Stromal cell of bone marrow (primary cell): Measurements from ENCODE around the gene IQSEC2.

Experiments used
- DNase-seq: peaks from one replicate; pipeline ENCODE4 v3.0.0-alpha.2; 2012; ENCODE audit warnings: low read depth

IQSEC2 gene

DNA sequence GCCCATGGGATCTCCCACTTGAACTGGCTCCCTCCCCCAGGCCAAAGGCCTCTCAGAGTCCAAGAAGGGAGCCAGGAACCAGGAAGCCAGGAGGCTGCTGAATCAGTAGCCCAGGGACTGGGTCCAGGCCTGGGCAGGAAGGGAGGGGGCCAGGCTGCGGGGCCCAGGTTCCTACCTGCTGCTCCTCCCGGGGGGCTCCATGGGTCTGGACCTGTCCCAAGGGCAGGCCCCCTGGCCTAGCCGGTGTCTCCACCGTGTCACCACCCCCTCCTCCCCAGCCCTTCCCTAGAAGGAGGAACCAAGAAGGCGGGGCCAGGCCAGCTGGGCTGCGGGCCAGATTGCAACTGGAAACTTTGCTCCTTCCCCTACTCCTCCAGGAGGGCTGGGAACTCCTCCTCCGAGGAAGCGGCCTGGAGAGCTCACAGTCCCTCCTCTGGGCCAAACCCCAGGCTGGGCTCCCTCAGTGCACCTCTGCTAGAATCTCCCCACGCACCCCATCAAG lies at the start of gene IQSEC2:
TSS of gene IQSEC2 (minus strand) at position 264 of the 502 bp plus-strand sequence.
- DNase-seq = peak; percentile 75

DNA sequence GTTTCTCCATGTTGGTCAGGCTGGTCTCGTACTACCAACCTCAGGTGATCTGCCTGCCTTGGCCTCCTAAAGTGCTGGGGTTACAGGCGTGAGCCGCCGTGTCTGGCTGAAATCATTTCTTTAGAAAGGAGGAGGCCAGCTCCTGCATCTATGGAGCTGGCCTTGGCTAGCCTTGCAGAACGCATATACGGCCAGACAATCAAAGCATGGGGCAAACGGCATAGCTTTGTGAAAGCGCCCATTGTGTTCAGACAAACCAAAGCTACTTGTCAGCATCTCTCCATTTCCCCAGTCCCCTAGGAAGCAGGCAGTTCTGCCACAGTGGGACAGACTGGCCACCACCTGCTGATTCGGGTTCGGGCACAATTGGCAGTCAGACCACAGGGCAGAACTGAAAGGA lies 48.9 kb upstream of the IQSEC2 start:
- DNase-seq = no peak

DNA sequence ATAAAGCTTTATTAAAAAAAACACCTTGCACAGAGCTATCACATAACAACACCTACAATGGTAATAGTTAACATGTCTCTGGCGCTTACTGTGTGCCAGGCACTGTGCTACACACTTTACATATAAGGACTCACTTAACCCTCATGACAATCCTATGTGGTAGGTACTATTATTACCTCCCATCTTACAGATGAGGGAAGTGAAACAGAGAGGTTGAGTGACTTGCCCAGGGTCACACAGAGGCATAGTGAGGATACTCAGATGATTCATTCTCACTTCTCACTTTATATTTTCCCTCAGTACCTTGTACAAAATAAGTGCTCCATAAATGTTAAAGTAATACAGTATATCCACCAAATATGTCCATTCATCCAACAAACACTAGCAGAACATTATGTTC lies 43.4 kb upstream of the IQSEC2 start:
- DNase-seq = no peak

DNA sequence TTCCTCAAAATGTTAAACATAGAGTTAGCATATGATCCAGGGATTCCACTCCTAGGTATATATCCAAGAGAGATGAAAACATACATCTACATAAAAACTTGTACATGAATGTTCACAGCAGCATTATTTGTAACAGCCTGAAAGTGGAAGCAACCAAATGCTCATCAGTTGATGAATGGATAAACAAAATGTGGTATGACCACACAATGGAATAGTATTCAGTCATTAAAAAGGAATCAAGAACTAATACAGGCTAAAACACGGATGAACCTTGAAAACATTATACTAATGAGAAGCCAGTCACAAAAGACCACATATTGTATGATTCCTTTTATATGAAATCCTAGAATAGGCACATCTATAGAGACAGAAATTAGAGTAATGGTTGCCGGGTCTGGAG lies 42.7 kb upstream of the IQSEC2 start:
- no peak for DNase-seq

DNA sequence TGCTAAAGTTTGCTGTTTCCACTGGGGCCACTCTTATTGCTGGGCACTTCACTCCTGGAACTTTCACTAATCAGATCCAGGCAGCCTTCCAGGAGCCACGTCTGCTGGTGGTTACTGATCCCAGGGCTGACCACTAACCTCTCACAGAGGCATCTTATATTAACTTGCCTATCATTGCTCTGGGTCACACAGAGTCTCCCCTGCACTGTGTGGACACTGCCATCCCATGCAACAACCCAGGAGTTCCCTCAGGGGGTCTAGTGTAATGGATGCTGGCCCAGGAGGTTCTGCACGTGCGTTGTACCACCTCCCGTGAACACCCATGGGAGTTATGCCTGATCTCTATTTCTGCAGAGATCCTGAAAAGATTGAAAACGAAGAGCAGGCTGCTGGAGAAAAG lies 41.8 kb upstream of the IQSEC2 start:
- no peak for DNase-seq

DNA sequence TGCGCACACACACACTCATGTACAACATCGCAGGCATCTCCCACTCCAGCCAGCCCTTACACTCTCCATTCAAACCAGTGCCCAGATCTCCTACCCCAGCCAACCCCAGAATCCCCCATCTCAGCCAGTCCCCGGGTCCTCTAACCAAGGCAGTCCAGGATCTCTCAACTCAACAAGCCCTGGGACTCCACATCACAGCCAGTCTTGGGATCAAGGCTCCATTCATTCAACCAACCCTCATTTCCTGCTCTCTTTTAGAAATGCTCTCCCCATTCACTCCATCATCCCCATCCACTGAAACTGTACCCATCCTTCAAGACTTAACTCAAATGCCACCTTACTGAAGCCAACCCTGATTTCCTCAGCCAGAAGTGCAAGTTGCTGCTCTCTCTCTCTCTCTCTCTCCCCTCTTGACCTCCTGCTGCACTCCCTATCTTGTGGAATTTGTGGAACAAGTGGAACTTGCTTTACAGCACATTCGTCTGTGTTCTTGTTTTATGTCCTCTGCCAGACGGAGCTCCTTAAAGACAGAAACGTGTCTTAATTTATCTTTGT lies 40.6 kb upstream of the IQSEC2 start:
- no peak for DNase-seq

DNA sequence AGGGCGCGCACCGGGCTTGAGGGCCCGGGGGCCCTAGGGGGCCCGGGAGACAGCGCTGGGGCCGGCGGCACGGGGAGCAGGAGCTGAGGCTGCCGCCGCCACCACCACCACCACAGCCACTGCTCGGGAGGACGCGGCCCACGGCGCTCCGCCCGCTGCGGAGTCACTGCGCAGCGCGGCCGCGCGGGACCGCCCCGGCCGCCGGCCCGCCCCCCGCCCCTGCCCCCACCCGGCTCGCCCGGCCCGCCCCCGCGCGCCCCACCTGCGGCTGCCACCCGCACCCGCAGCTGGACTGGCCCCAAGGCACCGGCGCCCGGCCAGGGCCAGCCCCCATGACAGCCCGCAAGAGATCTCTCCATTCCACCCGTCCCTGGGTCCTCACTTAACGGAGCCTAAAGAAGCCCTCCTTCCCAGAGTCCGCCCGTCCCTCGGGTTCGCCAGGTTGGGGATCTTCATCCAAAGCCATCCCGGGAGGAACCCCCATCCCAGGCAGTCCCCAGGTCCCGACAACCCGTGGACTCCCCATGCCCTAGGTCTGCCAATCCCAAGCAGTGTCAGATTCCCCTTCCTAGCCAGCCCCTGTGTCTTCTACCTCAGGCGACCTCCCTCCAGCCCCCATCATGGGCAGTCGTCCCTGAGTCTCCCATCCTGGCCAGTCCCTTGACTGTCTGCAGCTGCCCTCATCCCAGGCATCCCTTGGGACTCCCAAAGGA lies 40.0 kb upstream of the IQSEC2 start:
- DNase-seq = no peak

DNA sequence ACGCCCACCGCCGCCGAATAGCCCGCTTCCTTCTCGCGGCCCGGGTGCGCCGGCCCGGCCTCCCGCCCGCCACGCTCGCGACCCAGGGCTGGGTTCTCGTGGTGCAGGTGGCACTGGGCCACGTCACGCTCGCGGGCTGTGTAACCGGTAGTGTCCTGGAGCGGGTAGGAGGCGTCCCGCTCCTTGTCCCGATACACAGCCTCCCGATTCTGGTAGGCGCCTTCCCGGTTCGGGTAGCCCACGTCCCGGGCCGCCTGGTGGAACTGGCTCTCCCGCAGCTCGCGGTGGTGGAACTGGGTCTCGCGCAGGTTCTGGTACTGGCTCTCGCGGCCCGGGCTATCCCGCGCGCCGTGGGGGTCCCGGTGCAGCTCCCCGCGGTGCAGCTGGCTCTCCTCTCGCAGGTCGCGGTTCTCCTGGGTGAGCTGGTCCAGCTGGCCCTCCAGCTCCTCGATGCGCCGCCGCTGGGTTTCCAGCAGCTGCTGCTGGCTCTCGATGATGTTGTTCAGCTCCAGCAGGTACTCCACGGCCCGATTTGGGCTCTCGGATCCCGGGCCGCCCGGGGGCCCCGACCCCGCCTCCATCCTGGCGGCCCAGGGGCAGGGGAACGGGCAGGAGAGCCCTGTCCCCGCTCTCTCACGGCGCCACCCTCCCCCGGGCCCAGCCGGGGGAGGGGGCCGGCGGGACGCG lies 39.3 kb upstream of the IQSEC2 start:
- DNase-seq = no peak

DNA sequence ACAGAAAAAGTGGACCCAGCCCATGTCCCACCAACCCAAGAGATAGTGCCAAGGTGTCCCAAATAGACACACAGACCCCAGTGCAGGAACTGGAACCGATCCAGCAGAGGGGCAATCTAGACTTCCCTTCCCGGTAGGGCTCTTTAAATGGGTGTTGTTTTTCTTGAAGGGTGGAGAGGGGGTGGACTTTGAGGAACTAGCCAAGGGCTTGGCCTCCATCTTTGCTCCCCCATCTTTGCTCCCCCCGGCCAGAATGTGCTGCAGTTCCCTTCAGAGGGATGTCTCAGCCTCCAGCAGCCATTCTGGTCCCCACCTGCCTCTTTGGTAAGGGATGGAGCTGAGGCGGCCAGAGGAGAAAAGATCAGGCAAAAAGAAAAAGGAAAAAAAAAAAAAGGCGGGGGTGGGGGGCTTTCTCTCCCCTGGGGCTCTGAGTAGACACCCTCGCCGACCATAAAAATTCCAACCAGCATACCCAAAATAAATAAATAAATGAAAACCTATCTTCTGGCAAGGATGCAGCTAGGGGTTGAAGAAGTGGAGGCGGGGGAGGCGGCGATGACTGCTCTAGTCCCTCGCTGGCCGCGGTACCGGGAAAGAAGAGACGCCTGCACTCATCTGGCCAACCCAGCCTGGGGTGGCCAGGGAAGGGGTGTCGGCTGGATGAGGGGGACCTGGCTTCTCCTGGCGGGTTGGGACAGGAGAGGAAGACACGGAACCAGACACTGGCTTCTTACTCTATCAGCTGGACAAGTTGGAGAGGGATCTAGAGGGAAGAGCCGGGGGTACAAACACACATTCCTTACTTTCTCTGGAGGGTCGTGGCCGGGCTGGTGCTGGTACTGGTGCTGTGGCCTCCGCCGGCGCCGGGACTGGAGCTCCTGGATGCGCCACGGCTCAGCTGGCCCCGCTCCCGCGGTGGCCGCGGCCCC lies 38.5 kb upstream of the IQSEC2 start:
- DNase-seq = no peak

DNA sequence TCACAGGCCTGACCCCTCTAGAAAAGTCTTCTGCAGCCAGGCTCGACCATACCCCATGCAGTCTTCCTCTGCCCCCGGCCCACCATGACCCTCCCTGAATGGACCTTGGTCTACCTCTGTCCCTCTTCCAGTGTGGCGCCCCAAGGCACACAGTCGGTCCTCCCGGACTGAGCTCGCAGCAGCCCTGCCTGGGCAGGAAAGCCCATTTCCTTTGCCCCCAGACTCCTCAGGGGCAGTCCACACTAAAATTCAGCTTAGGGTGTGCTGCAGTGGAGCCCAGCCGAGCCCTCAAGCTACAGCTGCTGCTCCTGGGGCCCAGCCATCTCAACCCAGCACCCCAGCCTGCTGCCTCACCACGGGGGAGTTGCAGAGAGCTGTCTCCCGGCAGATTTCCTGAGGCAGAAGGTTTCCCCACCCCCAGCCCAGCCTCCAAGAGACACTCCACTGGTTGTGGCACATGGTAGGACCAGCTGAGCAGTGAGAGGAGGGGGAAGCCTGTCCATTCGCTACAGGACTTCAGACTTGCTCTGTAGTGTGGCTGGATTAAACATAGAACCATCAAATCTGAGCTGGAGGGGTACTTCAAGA lies 37.5 kb upstream of the IQSEC2 start:
- DNase-seq = no peak

DNA sequence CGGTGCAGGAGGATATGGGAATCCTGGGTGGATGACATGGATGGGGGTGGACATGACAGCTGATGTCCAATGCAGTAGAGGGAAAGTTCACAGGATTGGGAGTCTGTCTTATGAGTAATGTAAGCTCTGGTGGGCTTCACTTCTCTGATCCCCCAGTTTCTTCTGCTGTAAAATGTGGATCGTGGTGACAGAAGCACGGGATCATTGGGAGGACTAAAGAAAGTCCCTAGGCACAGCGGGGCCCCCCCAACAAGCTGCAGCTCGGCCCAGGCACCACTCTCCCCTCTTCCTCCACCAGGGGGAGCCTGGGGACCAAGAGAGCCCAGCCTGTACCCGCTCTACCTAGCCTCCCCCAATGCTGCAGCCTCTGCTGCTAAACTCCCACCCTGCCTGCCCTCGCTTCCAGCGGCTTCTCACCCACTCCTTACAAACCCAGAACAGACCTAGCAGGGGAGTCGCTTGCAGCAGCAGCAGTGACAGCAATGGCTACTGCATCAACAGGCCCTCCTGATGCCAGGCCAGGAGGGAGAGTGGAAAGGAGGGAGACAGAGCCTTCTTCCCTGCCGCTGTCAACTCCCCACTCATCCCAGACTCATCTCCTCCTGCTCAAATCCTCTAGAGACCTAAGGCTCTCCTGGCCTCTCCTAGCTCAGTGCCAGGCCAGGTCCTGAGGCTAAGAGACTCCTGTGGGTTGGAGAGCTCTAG lies 36.1 kb upstream of the IQSEC2 start:
- DNase-seq = peak; percentile 18

DNA sequence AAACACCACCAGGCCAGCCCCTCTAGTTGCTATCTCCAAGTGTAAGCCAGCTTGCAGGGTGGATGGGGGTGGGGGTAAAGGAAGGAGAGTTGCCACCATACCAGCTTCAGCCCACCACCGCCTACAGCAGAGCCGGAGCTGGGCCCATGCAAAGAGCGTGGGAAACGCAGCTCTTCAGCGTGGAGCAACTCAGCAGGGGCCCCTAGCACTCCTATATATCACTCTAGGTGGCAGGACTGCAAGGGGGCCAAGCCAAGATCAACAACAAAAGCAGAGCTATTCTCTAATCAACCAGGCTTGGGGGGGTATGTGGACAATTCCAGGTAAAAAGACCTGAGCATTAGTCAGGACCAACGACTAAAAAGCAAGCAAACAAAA lies 35.5 kb upstream of the IQSEC2 start:
- DNase-seq = no peak

DNA sequence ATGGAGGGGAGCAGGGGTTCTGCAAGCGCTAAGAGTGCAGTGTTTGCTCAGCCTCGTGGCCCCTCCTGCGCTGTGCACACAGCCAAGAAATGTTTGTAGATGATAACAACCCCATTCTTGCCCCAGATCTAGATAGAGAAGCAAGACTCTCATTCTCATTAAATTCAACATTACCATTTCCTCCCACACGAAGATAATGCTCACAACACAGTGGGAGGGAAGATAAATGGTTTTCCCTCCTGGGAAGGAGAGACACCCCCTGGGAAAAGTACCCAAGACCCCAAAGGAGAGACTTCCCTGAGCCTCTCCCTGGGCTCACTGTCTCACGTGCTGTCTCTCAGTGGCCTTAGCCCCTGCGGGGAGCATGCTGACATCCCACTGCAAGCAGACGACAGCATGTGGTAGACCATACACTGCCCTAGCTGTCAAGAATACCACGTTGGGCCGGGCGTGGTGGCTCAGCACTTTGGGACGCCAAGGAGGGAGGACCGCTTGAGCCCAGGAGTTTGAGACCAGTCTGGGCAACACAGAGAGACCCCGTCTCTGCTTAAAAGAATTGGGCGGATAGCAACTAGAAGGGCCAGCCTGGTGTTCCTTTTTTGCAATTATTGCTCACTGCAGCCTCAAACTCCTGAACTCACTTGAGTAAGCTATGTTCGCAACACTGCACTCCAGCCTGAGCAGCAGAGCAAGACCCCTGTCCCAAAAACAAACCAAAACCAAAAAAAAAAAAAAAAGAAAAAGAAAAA lies 34.9 kb upstream of the IQSEC2 start:
- DNase-seq = no peak

DNA sequence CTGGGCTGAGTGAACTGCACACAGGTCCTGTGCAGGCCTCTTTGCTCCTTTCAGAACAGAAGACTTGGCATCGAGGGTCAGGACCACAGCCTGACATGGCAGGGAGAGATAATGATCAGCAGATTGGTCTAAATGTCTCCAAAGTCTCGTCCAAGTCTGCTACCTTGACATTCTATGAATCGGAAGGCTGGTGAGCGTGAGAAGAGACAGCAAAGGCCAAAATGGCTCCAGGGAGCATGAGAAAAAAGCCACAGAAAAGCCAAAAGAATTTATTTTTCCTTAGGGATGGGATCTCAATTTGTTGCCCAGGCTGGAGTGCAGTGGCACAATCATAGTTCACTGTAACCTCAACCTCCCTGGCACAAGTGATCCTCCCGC lies 32.3 kb upstream of the IQSEC2 start:
- DNase-seq = no peak

DNA sequence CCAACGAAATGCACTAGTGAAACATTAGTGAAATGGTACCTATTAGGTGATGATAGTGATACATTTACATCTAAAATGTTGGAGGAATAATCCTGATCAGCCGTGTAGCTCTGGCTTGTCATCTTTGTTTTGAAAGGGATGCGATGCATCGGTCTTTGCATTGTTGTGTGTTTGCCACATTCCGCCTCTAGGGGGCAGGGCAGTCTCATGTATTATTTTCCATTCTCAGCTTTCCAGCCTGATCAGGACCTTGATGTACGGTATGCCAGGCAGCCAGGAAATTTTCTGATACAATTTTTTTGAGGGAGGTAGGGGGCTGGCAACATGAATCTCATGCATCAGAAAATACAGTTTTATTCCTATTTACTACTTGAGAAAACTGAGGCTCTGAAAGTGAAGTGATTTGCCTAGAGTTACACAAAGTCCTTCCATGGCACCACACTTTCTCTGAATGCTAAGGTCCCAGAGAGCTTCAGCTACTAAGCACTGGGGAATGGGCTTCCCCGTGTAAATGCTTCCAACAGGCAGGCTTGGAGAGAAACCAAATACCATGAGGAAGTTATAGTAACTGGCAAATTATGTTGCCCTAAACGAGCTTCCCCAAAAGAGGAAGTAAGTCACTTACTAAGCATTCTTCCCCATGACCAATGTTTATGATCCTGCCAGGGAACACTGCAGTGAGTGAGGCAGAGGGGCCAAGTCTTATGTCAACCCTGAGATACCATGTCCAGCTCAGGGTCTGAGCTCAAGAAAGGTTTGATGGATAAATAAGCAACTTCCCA lies 31.8 kb upstream of the IQSEC2 start:
- peak; percentile 28 for DNase-seq

DNA sequence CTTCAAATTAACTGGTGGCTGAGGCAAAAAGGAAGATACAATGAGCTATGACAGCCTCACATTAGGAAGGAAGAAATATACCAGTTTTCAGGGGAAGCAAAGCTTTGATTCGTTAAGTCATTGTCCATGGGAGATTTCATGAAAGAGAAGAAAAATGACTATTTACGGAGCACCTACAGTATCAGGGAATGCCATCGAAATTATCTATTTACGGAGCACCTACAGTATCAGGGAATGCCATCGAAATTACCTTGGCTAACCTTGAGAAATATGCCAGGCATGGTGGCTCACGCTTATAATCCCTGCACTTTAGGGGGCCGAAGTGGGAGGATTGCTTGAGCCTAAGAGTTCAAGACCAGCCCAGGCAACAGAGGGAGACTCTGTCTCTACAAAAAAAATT lies 28.5 kb upstream of the IQSEC2 start:
- no peak for DNase-seq

DNA sequence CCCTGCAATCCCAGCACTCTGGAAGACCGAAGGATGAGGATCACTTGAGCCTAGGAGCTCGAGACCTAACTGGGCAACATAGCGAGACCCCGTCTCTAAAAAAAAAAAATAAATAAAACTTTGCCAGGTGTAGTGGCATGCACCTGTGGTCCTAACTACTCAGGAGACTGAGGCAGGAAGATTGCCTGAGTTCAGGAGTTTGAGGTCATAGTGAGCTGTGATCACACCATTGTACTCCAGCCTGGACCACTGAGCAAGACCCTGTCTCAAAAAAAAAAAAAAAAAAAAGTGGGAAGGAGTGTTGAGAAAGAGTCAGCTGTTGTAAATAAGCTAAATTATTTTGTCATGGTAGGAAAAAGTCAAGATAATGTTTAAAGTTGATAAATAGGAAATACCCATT lies 27.5 kb upstream of the IQSEC2 start:
- DNase-seq = no peak

DNA sequence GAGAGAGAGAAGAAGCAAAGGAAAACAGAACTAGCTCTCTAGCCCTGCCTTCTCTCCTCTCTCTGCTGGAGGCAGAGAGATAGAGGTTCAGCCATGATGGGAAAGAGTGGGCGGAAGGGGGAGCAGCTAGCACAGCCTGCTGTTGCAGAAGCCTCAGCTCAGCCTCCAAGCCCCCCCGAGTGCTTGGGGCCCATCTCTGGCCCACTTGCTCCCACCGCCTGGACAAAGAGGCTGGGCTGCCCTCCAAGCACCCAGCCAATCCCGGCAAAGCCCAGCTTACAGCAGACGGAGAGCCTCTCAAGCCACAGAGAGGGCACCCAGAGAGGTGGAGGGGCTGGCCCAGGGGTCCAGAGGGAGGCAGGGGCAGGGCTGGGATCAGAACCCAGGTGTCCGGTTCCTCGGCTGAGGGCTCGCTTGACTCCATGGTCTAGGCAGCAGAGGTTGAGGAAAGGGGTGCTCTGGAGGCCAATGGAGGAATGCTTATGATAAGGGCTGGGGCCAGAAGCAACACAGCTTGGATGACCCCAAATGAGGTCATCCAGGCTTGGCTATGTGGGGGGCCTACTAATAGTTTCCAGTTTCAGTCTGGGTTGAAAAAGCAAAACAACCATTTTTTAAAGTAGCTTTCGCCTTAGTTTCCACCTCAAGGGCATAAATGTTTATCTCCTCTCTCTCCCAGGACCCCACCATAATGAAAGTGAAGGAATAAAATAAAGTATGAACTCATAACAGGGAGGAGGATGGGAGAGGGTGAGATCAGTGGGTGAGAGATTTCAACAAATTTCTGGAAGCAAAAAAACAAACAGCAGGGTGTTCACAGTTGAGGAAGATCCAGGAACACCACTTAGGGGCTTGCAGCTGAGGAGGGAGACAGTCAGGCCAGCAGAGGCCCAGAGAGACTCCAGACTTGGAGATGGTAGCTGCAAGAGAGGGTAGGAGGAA lies 24.9 kb upstream of the IQSEC2 start:
- no peak for DNase-seq
